PC-3 (cell line): ENCODE results near the gene LTBP1. TPM values are rescaled to one million over a fixed set of nuclear protein-coding genes. Genes with fewer than 3 reads are reported as not detected.

Experiments
- ATAC-seq: fragments of 200-7000 bp; cut with Tn5 transposase; 2 replicates; pipeline ENCODE4 v1.9.1; 2020; ENCODE audit warnings: mild to moderate bottlenecking, moderate library complexity
- BruUV-seq: library from RNA; stranded (reverse); fragments of 400-500 nt; replicated peaks from 2 replicates; lab custom pipeline; 2021; lab: Mats Ljungman, UMichigan
- CTCF ChIA-PET: fragments of 300-600 bp; sonication (Branson Sonifier 250); formaldehyde crosslinking; loops from one replicate; lab custom pipeline; 2022; ENCODE audit warnings: antibody characterized with exemption; lab: Charles Lee
- POLR2A ChIA-PET: fragments of 300-600 bp; sonication (Branson Sonifier 250); formaldehyde crosslinking; loops from one replicate; lab custom pipeline; 2022; ENCODE audit warnings: antibody characterized with exemption; ENCODE audit not compliant: unreplicated experiment; lab: Charles Lee
- DNase-seq: peaks from one replicate; pipeline ENCODE4 v3.0.0-alpha.2; 2015
- H2AFZ ChIP-seq: fragments of 300-600 bp; sonication (generic); 2 replicates; pipeline ENCODE4 v1.6.0; 2016; ENCODE audit warnings: antibody characterized with exemption, low read length
- H3F3A ChIP-seq: fragments of 300-600 bp; sonication (generic); one replicate; pipeline ENCODE4 v1.6.0; 2017; ENCODE audit warnings: antibody characterized with exemption, low read length, control low read depth, mild to moderate bottlenecking; ENCODE audit not compliant: unreplicated experiment
- H3K27ac ChIP-seq: fragments of 300-600 bp; sonication (generic); 2 replicates; pipeline ENCODE4 v1.5.1; 2016; ENCODE audit warnings: mild to moderate bottlenecking, low read length
- H3K27me3 ChIP-seq: fragments of 300-600 bp; sonication (generic); 2 replicates; pipeline ENCODE4 v1.6.1; 2016; ENCODE audit warnings: low read length, mixed read lengths
- H3K36me3 ChIP-seq: fragments of 300-600 bp; sonication (generic); 2 replicates; pipeline ENCODE4 v1.6.1; 2016; ENCODE audit warnings: low read depth, mixed run types, low read length, mixed read lengths
- H3K4me1 ChIP-seq: fragments of 300-600 bp; sonication (generic); 2 replicates; pipeline ENCODE4 v1.5.1; 2016; ENCODE audit warnings: low read length; ENCODE audit not compliant: insufficient read depth
- H3K4me2 ChIP-seq: fragments of 300-600 bp; sonication (generic); 2 replicates; pipeline ENCODE4 v1.6.0; 2016; ENCODE audit warnings: low read length
- H3K4me3 ChIP-seq: fragments of 300-600 bp; sonication (generic); 2 replicates; pipeline ENCODE4 v1.5.1; 2016; ENCODE audit warnings: mild to moderate bottlenecking, low read length, mixed read lengths
- H3K79me2 ChIP-seq: fragments of 300-600 bp; sonication (generic); 2 replicates; pipeline ENCODE4 v1.6.1; 2017; ENCODE audit warnings: low read length, mixed read lengths
- H3K9ac ChIP-seq: fragments of 300-600 bp; sonication (generic); 2 replicates; pipeline ENCODE4 v1.6.0; 2016; ENCODE audit warnings: mild to moderate bottlenecking, low read length
- H3K9me2 ChIP-seq: fragments of 300-600 bp; sonication (generic); replicated peaks from 2 replicates; pipeline ENCODE4 v1.6.1; 2016; ENCODE audit warnings: mixed run types, low read length, mixed read lengths
- H3K9me3 ChIP-seq: fragments of 300-600 bp; sonication (generic); 2 replicates; pipeline ENCODE4 v1.6.1; 2016; ENCODE audit warnings: low read length, mixed read lengths
- H4K20me1 ChIP-seq: fragments of 300-600 bp; sonication (generic); 2 replicates; pipeline ENCODE4 v1.6.1; 2016; ENCODE audit warnings: low read length, mixed read lengths
- CTCF ChIP-seq: fragments of 300-600 bp; sonication (generic); conservative IDR thresholded peaks from 2 replicates; pipeline ENCODE4 v1.5.1; 2017; ENCODE audit warnings: antibody characterized with exemption, low read depth, mild to moderate bottlenecking, low read length
- EZH2 ChIP-seq: fragments of 300-600 bp; sonication (generic); IDR thresholded peaks from one replicate; pipeline ENCODE4 v1.6.1; 2017; ENCODE audit warnings: antibody characterized with exemption, mild to moderate bottlenecking, low read length; ENCODE audit not compliant: unreplicated experiment
- EZH2phosphoT487 ChIP-seq: fragments of 300-600 bp; sonication (generic); IDR thresholded peaks from 2 replicates; pipeline ENCODE4 v1.6.1; 2018; ENCODE audit warnings: mild to moderate bottlenecking, antibody characterized with exemption, low read length, borderline replicate concordance
- intact Hi-C: fragments of 100-400 bp; cut with micrococcal nuclease; formaldehyde crosslinking; loops from 2 replicates; pipeline ENCODE4 v1.9.0; 2023
- total RNA-seq: library from RNA; depleted of rRNA; stranded (reverse); fragments of >200 nt; gene quantifications from 2 replicates; pipeline ENCODE4 v1.2.3, GENCODE V29; 2014

LTBP1 gene
- total RNA-seq, 1 experiment from 2014 or later = 45.9 TPM

GRCh38 chr2:33318456-33318855 lies 371.7 kb downstream of the LTBP1 start:
- Histone ChIP-seq H3K36me3 (no peaks in the 10 kb centered on the region), H3K9me2 (no peaks in the 10 kb centered on the region), H3K79me2 (no peaks in the 10 kb centered on the region), H3K9ac (no peak overlapping the region), H2AFZ (no peak overlapping the region), H4K20me1 (no peaks in the 10 kb centered on the region), H3K4me1 (peaks cover 9% of the 10 kb centered on the region; the same call in 1 of the 2 replicates), H3K4me3 (no peak overlapping the region), H3K9me3 (no peaks in the 10 kb centered on the region), H3K27me3 (no peaks in the 10 kb centered on the region), H3K27ac (no peak overlapping the region), H3K4me2 (no peak overlapping the region), H3F3A (no peaks in the 10 kb centered on the region)
- ATAC-seq = no peak
- CTCF ChIA-PET = no interaction called here
- TF ChIP-seq EZH2 (no peak), CTCF (no peak), EZH2phosphoT487 (no peak)
- no peak for DNase-seq
- POLR2A ChIA-PET = no interaction called here
- intact Hi-C loops = no loop called here
- BruUV-seq = no TSS peak

- H3K9me3 ChIP-seq = no peaks in the 10 kb centered on the region
- H3K36me3 ChIP-seq = no peaks in the 10 kb centered on the region
- H3K27me3 ChIP-seq = no peaks in the 10 kb centered on the region
- H2AFZ ChIP-seq = no peak overlapping the region
- H3K79me2 ChIP-seq = no peaks in the 10 kb centered on the region
- no peak for DNase-seq
- H3K4me3 ChIP-seq = no peak overlapping the region
- no peak for TF ChIP-seq EZH2
- TF ChIP-seq CTCF = no peak
- no peak for TF ChIP-seq EZH2phosphoT487
- no peak overlapping the region for H3K4me2 ChIP-seq
- H3K9me2 ChIP-seq = no peaks in the 10 kb centered on the region
- ChIA-PET CTCF (no interaction called here), POLR2A (no interaction called here)
- H3K9ac ChIP-seq = no peak overlapping the region
- no TSS peak for BruUV-seq
- no peak for ATAC-seq
- no peaks in the 10 kb centered on the region for H4K20me1 ChIP-seq
- intact Hi-C loops = no loop called here
- H3K4me1 ChIP-seq = peaks cover 9% of the 10 kb centered on the region; the same call in 1 of the 2 replicates
- H3F3A ChIP-seq = no peaks in the 10 kb centered on the region
- no peak overlapping the region for H3K27ac ChIP-seq
Measured at GRCh38 chr2:33320573-33320972, 373.8 kb downstream of the LTBP1 start.

- CTCF ChIA-PET = no interaction called here
- peaks cover 9% of the 10 kb centered on the region; the same call in 1 of the 2 replicates for H3K4me1 ChIP-seq
- H3F3A ChIP-seq = no peaks in the 10 kb centered on the region
- DNase-seq (peak; percentile 45), ATAC-seq (peak; percentile 29; the same call in 1 of the 2 replicates)
- POLR2A ChIA-PET = no interaction called here
- no peak for TF ChIP-seq EZH2
- TF ChIP-seq EZH2phosphoT487 = no peak
- TF ChIP-seq CTCF = no peak
- no TSS peak for BruUV-seq
- no peak overlapping the region for H3K4me2 ChIP-seq
- H3K36me3 ChIP-seq = no peaks in the 10 kb centered on the region
- H3K27me3 ChIP-seq = no peaks in the 10 kb centered on the region
- H3K4me3 ChIP-seq = no peak overlapping the region
- no peak overlapping the region for H3K27ac ChIP-seq
- no peaks in the 10 kb centered on the region for H3K9me2 ChIP-seq
- no peak overlapping the region for H2AFZ ChIP-seq
- intact Hi-C loops = no loop called here
- H3K79me2 ChIP-seq = no peaks in the 10 kb centered on the region
- H3K9ac ChIP-seq = no peak overlapping the region
- H3K9me3 ChIP-seq = no peaks in the 10 kb centered on the region
- H4K20me1 ChIP-seq = no peaks in the 10 kb centered on the region
Measured at GRCh38 chr2:33321236-33321771, 374.6 kb downstream of the LTBP1 start.
